Retina (tissue), 1 donor: ENCODE results near the gene IPPK.

ENCODE experiments used
- DNase-seq: peaks from one replicate; pipeline ENCODE4 v3.0.0-alpha.2; 2016

IPPK gene

DNA sequence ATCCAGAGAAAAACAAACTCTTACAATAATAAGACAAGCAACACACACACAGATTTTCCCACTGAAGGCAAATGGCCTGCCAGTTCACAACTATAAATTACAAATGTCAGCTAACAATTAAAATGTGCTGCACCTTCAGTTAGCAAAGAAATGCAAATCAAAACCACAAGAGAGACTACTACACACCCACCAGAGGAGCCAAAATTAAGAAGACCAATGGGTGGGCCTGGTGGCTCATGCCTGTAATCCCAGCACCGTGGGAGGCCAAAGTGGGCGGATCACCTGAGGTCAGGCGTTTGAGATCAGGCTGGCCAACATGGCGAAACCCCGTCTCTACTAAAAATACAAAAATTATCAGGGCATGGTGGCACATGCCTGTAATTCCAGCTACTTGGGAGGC, 15.1 kb upstream of the IPPK start:
- no peak for DNase-seq

DNA sequence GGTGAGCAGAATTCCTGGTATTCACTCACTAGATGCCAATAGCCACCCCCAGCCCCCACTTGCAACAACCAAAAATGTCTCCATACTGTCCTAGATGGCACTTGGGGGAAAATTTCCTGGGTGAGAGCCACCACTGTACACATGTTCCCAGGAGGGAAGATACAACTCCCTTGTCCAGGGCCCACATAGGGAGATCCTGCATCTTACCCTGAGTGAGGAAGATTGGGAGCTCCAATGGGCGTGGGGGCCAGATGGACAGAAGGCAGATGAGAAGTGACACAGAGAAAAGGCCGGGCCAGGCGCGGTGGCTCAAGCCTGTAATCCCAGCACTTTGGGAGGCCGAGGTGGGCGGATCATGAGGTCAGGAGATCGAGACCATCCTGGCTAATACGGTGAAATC, 12.3 kb upstream of the IPPK start:
- no peak for DNase-seq

- DNase-seq = no peak
Observed at GRCh38 chr9:92680166-92681119, 10.5 kb upstream of the IPPK start.

DNA sequence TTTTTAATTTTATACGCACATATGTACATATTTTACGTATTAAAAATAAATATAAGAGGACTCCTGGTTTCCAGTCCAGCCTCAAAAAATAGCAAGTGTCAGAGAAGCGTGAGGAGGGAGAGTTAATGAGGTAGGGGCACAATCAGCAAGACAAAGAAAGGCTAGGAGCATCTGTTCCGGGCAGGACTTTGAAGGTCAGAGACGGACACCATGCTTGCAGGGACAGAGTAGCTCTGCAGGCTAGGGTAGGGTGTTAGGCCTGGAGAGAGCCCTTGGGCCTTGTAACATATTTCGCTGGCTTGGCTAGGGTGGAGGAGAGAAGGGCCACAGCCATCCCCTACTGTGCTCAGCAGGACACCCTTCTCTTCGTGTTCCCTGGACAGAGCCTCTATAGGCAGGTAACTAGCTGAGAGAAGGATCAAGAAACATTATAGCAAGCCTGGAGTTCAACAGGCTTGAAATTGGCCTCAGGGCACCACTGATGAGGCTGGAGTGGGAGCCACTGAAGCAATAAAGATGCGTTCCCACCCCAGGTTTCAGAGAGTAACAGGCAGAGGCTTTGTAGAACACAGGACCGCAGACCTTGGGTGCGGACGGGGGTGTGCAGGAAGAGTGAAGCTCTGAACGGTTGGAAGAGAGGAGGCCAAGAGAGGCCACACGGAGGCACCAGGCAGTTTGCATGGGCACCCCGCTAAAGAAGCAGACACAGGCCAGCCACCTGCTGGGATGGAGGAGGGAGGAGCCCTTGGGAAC, 9.7 kb upstream of the IPPK start:
- no peak for DNase-seq

DNA sequence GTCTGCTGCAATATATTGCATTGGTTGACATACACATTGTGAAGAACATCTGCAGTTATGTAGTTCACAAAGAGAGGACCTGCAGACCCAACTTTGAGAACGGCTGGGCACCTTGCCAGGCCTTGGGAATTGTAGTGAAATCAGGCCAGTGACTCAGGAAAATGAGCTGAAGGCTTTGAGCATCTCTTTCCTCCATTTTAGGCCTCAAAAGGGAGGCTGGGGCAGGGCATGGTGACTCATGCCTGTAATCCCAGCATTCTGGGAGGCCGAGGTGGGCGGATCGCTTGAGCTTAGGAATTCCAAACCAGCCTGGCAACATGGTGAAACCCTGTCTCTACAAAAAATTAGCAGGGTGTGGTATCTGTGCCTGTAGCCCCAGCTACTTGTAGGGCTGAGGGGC, 1.4 kb upstream of the IPPK start:
- no peak for DNase-seq

- DNase-seq = no peak
Observed at GRCh38 chr9:92669527-92669889, 423 bp downstream of the IPPK start.

- peak; percentile 36 for DNase-seq
Observed at GRCh38 chr9:92668746-92669526, 995 bp downstream of the IPPK start.

GRCh38 chr9:92666912-92667532, 2.9 kb downstream of the IPPK start:
- DNase-seq = no peak

DNA sequence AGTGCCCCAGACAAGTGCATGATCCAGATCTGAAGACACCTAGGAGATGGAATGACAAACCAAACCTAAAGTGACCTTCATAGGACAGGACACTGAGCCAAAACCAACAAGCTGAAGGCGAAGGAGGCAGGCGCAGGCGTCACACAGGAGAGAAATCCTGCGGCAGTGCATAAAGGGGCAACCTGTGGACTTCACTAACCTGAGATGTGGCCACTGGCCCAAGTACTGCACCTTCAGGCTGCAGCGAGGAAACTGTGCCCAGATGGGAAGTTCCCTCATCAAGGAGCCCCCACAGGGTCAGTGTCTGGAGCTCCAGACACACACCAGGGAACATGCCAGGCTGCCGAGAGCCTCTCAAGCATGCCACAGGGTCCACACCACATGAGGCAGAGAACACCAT, 3.7 kb downstream of the IPPK start:
- no peak for DNase-seq

DNA sequence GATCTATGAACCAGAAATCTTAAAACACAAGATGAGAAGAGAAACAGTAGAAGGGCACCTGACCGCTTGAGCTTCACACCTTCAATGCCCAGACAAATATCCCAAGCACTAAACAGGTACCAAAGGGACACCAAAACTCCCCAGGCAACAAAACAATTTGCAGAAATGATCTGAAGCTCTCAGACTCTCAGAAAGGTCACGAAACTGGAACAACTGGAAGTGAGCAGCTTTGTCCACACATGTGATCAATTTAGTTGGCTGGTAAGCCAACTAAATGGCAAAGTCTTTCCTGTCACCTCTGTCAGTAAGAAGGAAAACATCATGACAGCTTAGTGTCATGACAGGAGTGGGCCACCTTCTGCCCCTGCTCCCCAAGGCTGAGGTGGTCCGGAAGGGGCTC, 4.1 kb downstream of the IPPK start:
- no peak for DNase-seq

- peak; percentile 29 for DNase-seq
Observed at GRCh38 chr9:92664394-92665152, 5.4 kb downstream of the IPPK start.

DNA sequence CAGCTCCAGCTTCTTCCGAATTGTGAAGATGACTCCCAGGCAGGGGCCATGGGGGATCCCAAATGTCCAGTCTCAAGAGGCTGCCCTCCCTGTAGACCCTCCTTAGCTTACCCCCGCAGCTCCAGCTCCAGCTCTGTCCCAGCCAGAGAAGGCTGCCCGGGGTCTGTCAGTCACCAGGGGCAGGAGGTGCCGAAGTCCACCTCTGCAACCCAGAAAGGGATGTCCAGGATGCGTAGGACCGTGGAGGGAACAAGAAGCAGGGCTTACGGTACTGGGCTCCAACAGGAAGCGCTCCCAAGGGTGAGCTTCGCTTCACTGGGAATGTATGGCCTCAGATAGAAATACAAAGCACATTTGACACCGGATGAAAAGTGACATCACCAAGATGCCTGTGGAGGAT, 6.0 kb downstream of the IPPK start:
- DNase-seq = no peak

- DNase-seq = no peak
Observed at GRCh38 chr9:92663126-92663525, 6.8 kb downstream of the IPPK start.

DNA sequence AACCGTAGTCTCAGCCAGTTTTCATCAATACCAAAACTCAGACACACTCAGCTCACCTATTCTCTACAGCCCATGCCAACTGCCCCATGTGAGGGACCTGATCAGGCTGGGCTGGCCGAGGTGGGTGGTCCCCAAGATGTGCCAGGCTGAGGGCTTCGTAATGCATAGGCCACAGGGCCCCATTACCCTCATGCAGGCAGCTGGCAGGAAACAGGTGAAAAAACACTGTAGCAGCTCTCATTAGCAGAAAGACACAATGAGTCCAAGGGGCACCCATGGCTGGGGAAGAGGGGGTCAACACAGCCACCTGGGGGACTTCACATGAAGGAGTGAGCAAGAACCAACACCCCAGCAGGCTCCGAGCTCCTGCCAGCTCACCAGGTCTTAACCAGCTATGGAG, 8.2 kb downstream of the IPPK start:
- DNase-seq = no peak

GRCh38 chr9:92661127-92661526, 8.8 kb downstream of the IPPK start:
- DNase-seq = no peak

- DNase-seq = no peak
Observed at GRCh38 chr9:92660266-92660665, 9.7 kb downstream of the IPPK start.

GRCh38 chr9:92659601-92660000, 10.3 kb downstream of the IPPK start:
- peak; percentile 40 for DNase-seq

- DNase-seq = no peak
Observed at GRCh38 chr9:92658611-92659010, 11.3 kb downstream of the IPPK start.

- no peak for DNase-seq
Observed at GRCh38 chr9:92658176-92658575, 11.8 kb downstream of the IPPK start.

DNA sequence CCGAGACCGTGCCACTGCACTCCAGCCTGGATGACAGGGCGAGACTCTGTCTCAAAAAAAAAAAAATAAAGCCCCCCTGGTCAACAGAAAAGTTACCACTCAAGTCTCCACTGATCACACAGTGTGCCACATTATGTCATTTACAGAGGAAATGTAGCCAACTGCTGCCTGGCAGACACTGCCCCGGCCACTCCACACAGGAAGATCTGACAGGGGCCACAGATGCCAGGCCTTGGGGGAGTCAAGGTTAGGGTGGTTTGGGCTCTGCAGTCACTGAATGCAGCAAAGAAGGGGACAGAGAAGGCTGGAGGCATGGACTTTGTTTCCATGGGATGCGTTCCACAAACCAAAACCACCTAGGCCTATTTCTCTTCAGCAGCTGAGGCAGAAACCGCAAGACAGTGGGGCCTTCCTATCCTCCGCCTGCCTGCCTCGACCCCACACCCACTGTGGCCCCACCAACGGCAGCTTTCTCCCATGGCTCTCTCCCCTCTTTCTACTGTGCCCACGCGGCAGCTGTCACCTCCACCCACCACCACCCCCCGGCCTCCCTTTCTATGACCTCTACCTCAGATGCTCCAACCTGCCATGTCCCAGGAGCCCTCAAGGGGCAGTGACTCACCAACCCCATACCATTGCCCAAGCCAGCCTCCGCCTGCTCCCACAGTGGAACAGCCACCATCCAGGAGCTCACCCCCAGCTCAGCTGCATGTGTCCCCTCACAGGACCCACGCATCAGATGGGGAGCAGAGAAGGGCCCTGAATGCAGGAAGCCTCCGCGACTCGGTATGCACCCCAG, 12.4 kb downstream of the IPPK start:
- DNase-seq = no peak

DNA sequence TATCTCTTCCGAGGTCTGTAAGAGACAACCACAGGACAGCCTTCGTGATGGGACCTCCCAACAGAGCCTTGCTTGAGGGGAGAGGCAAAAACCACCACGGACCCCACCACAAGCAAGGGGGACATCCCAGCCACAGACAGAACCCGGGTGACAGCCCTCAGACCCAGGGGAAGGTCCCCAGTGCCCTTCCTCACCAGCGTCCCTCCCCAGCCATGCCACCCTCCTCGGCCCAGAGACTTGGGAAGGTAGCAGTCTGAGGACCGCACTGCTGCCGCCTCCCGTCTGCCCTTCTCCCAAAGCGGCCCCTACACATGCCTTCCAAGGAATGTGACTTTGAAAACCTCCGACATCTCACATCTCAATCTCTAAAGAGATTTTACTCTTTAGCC, 13.4 kb downstream of the IPPK start:
- no peak for DNase-seq
